ENCODE results near the gene RRP8. TPM values are rescaled to one million over a fixed set of nuclear protein-coding genes. Genes with fewer than 3 reads are reported as not detected.

Gene RRP8
- total RNA-seq, 8 experiments from 2014 or later: 13.9 to 21.7 (median 17.2) TPM

- peaks cover 3 to 5% of the 10 kb centered on the region in 2 donors for H3K4me1 ChIP-seq (replicated peaks in 1 of 2)
- no peak for ATAC-seq (replicated peaks in 6 of 8)
Observed at GRCh38 chr11:6629892-6630631, 26.6 kb upstream of the RRP8 start.

GRCh38 chr11:6629573-6629891, 26.1 kb upstream of the RRP8 start:
- Histone ChIP-seq H3K4me3 (no peak overlapping the region), H3K4me1 (replicated peaks in 1 of 2) (peaks cover 0 to 1% of the 10 kb centered on the region in 2 donors), H3K27ac (no peak overlapping the region)
- WGBS, 10 experiments: 73 to 90% (median 80%) methylated on average over 1 to 3 of the region's 24 CpGs; no CpG with 5 or more reads in 7 of the 10 experiments
- in situ Hi-C loops (cut with MboI; ENCODE audit: low pct_unique_long_range_greater_than_20kb in 2 of 9, low sequenced_read_pairs in 9 of 9, unreplicated experiment in 9 of 9): no loop called here
- no peak for ATAC-seq (replicated peaks in 6 of 8)

More at GRCh38 chr11:6629892-6630631, 26.6 kb upstream of the RRP8 start:
- in situ Hi-C loops (cut with MboI; ENCODE audit: low pct_unique_long_range_greater_than_20kb in 2 of 9, low sequenced_read_pairs in 9 of 9, unreplicated experiment in 9 of 9): no loop called here
- no peak overlapping the region for H3K4me3 ChIP-seq
- no peak overlapping the region for H3K27ac ChIP-seq
- WGBS, 10 experiments: 76 to 99% (median 94%) methylated on average over 9 to 26 of the region's 102 CpGs; no CpG with 5 or more reads in 3 of the 10 experiments

GRCh38 chr11:6628526-6628925, 25.1 kb upstream of the RRP8 start:
- in situ Hi-C loops (cut with MboI; ENCODE audit: low pct_unique_long_range_greater_than_20kb in 2 of 9, low sequenced_read_pairs in 9 of 9, unreplicated experiment in 9 of 9): no loop called here
- Histone ChIP-seq H3K27ac (no peak overlapping the region), H3K4me1 (replicated peaks in 1 of 2) (no peaks in the 10 kb centered on the region), H3K4me3 (no peak overlapping the region)
- no peak for ATAC-seq (replicated peaks in 6 of 8)
- 100% methylated on average over 1 of the region's 4 CpGs; no CpG with 5 or more reads in 6 of the 10 experiments for WGBS, 10 experiments

- no peak for ATAC-seq (replicated peaks in 6 of 8)
- H3K4me1 ChIP-seq (replicated peaks in 1 of 2): no peaks in the 10 kb centered on the region
- no peak overlapping the region for H3K27ac ChIP-seq
- 40 to 94% (median 86%) methylated on average over 1 to 2 of the region's 2 CpGs; no CpG with 5 or more reads in 1 of the 10 experiments for WGBS, 10 experiments
- in situ Hi-C loops (cut with MboI; ENCODE audit: low pct_unique_long_range_greater_than_20kb in 2 of 9, low sequenced_read_pairs in 9 of 9, unreplicated experiment in 9 of 9): no loop called here
- H3K4me3 ChIP-seq: no peak overlapping the region
Observed at GRCh38 chr11:6627762-6628241, 24.4 kb upstream of the RRP8 start.

- no peak for ATAC-seq (replicated peaks in 6 of 8)
- 50 to 90% (median 81%) methylated on average over 1 to 8 of the region's 19 CpGs; no CpG with 5 or more reads in 5 of the 10 experiments for WGBS, 10 experiments
- H3K27ac ChIP-seq: no peak overlapping the region
- in situ Hi-C loops (cut with MboI; ENCODE audit: low pct_unique_long_range_greater_than_20kb in 2 of 9, low sequenced_read_pairs in 9 of 9, unreplicated experiment in 9 of 9): no loop called here
- no peaks in the 10 kb centered on the region for H3K4me1 ChIP-seq (replicated peaks in 1 of 2)
- no peak overlapping the region for H3K4me3 ChIP-seq
Observed at GRCh38 chr11:6626971-6627761, 23.8 kb upstream of the RRP8 start.

GRCh38 chr11:6625832-6626420, 22.5 kb upstream of the RRP8 start:
- H3K27ac ChIP-seq: no peak overlapping the region
- in situ Hi-C loops (cut with MboI; ENCODE audit: low pct_unique_long_range_greater_than_20kb in 2 of 9, low sequenced_read_pairs in 9 of 9, unreplicated experiment in 9 of 9): no loop called here
- H3K4me3 ChIP-seq: no peak overlapping the region
- WGBS, 10 experiments: 40 to 97% (median 91%) methylated on average over 3 to 16 of the region's 17 CpGs; no CpG with 5 or more reads in 6 of the 10 experiments
- no peak for ATAC-seq (replicated peaks in 6 of 8)
- H3K4me1 ChIP-seq (replicated peaks in 1 of 2): no peaks in the 10 kb centered on the region

- no peak overlapping the region for H3K4me3 ChIP-seq
- in situ Hi-C loops (cut with MboI; ENCODE audit: low pct_unique_long_range_greater_than_20kb in 2 of 9, low sequenced_read_pairs in 9 of 9, unreplicated experiment in 9 of 9): no loop called here
- H3K27ac ChIP-seq: no peak overlapping the region
- no peak for ATAC-seq (replicated peaks in 6 of 8)
- 60 to 100% (median 93%) methylated on average over 1 to 9 of the region's 12 CpGs; no CpG with 5 or more reads in 4 of the 10 experiments for WGBS, 10 experiments
- no peaks in the 10 kb centered on the region for H3K4me1 ChIP-seq (replicated peaks in 1 of 2)
Observed at GRCh38 chr11:6625156-6625831, 21.9 kb upstream of the RRP8 start.

GRCh38 chr11:6623391-6624363, 20.3 kb upstream of the RRP8 start:
- in situ Hi-C loops (cut with MboI; ENCODE audit: low pct_unique_long_range_greater_than_20kb in 2 of 9, low sequenced_read_pairs in 9 of 9, unreplicated experiment in 9 of 9): loop anchor here in 2 of 9 experiments (25.0 kb wide), 1 partner anchor 236 kb away; the partner anchor contains the start of gene SMPD1 (in 2 of the 2)
- no peak overlapping the region for H3K4me3 ChIP-seq
- H3K27ac ChIP-seq: no peak overlapping the region
- ATAC-seq (replicated peaks in 6 of 8): no peak
- peaks cover 3 to 5% of the 10 kb centered on the region in 2 donors for H3K4me1 ChIP-seq (replicated peaks in 1 of 2)
- WGBS, 10 experiments: 50 to 90% (median 83%) methylated on average over 2 to 10 of the region's 31 CpGs; no CpG with 5 or more reads in 5 of the 10 experiments

GRCh38 chr11:6622261-6623171, 19.1 kb upstream of the RRP8 start:
- 75 to 100% (median 80%) methylated on average over 1 to 4 of the region's 24 CpGs; no CpG with 5 or more reads in 5 of the 10 experiments for WGBS, 10 experiments
- in situ Hi-C loops (cut with MboI; ENCODE audit: low pct_unique_long_range_greater_than_20kb in 2 of 9, low sequenced_read_pairs in 9 of 9, unreplicated experiment in 9 of 9): loop anchor here in 2 of 9 experiments (25.0 kb wide), 1 partner anchor 235 kb away; the partner anchor contains the start of gene SMPD1 (in 2 of the 2)
- peaks cover 9 to 10% of the 10 kb centered on the region in 2 donors for H3K4me1 ChIP-seq (replicated peaks in 1 of 2)
- no peak overlapping the region for H3K4me3 ChIP-seq
- no peak for ATAC-seq (replicated peaks in 6 of 8)
- H3K27ac ChIP-seq: no peak overlapping the region

GRCh38 chr11:6621711-6622211, 18.3 kb upstream of the RRP8 start:
- in situ Hi-C loops (cut with MboI; ENCODE audit: low pct_unique_long_range_greater_than_20kb in 2 of 9, low sequenced_read_pairs in 9 of 9, unreplicated experiment in 9 of 9): loop anchor here in 2 of 9 experiments (25.0 kb wide), 1 partner anchor 234 kb away; the partner anchor contains the start of gene SMPD1 (in 2 of the 2)
- 100% methylated on average over 3 of the region's 16 CpGs; no CpG with 5 or more reads in 9 of the 10 experiments for WGBS, 10 experiments
- no peak for ATAC-seq (replicated peaks in 6 of 8)
- Histone ChIP-seq H3K4me1 (replicated peaks in 1 of 2) (peaks cover 9 to 10% of the 10 kb centered on the region in 2 donors), H3K27ac (no peak overlapping the region), H3K4me3 (no peak overlapping the region)
